ENCODE measurements around the gene ZBTB16.

The ZBTB16 gene

DNA sequence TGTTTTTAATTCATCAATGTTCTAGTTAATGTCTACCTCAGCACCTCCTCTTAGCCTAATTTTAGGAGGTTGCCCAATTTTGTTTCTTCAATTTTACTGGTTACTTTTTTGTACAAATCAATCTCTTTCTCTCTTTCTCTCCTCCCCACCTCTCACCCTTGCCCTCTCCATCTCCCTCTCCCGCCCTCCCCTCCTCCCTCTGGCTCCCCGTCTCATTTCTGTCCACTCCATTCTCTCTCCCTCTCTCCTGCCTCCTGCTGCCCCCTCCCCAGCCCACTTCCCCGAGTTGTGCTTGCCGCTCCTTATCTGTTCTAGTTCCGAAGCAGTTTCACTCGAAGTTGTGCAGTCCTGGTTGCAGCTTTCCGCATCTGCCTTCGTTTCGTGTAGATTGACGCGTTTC is 195.8 kb downstream of the ZBTB16 start:
- no peaks in the 10 kb centered on the region for H4K20me1 ChIP-seq (ENCODE audit: insufficient read depth)
- no peaks in the 10 kb centered on the region for H3K27me3 ChIP-seq (ENCODE audit: insufficient read depth, low read depth)
- H3K27ac ChIP-seq, result no peak overlapping the region
- no peak overlapping the region for H2AFZ ChIP-seq (ENCODE audit: low read depth)
- no peaks in the 10 kb centered on the region for H3K4me1 ChIP-seq (ENCODE audit: low read depth, poor library complexity, severe bottlenecking)
- H3K79me2 ChIP-seq (ENCODE audit: insufficient read depth, low read depth), result no peaks in the 10 kb centered on the region
- H3K4me2 ChIP-seq, result no peak overlapping the region
- H3K4me3 ChIP-seq (IDR thresholded peaks at IDR 0.05; ENCODE audit: insufficient read depth, low read depth, low read length), result no peak overlapping the region
- no peak overlapping the region for H3K9ac ChIP-seq
- TF ChIP-seq, protein P1, sequence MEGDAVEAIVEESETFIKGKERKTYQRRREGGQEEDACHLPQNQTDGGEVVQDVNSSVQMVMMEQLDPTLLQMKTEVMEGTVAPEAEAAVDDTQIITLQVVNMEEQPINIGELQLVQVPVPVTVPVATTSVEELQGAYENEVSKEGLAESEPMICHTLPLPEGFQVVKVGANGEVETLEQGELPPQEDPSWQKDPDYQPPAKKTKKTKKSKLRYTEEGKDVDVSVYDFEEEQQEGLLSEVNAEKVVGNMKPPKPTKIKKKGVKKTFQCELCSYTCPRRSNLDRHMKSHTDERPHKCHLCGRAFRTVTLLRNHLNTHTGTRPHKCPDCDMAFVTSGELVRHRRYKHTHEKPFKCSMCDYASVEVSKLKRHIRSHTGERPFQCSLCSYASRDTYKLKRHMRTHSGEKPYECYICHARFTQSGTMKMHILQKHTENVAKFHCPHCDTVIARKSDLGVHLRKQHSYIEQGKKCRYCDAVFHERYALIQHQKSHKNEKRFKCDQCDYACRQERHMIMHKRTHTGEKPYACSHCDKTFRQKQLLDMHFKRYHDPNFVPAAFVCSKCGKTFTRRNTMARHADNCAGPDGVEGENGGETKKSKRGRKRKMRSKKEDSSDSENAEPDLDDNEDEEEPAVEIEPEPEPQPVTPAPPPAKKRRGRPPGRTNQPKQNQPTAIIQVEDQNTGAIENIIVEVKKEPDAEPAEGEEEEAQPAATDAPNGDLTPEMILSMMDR (conservative IDR thresholded peaks at IDR 0.05; ENCODE audit: low read depth, low read length), result no peak
- no peaks in the 10 kb centered on the region for H3K36me3 ChIP-seq (ENCODE audit: insufficient read depth)

DNA sequence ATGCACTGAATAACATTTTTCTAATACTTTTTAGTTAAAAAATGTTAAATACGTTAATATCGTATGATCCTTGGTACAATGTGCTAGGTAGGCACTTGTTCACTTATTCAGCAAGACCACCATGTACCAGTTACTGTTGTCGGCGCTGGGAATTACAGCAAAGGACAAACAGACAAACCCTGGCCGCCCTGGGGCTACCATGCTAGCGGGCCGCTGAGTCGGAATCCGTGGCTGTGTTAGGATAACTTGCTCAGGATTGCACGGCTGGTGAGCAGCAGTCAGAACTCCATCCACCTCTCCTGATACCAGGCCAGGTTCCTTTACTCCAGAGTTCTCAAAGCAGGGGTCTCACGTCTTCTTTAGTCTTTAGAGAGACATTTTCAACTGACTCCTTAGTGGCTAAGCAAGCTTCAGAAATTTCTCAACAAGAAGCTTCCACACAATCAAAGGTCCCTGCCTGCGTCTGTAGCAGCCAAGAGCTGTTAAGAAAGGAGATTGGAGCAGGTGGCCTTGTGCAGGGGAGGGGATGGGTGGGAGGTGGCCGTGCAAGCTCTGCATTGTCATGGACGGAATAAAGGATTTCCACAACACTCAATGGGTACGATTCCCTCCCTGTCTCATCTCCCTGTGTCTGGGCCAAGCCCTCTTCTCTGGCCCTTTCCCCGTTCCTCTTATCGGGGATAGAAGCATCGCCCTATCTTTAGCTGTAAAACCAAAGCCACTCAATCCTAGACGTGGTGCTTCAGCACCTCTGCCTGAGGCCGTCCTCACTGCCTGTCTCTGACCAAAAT is 196.9 kb downstream of the ZBTB16 start:
- H3K79me2 ChIP-seq (ENCODE audit: insufficient read depth, low read depth), result no peaks in the 10 kb centered on the region
- TF ChIP-seq, protein P1 (conservative IDR thresholded peaks at IDR 0.05; ENCODE audit: low read depth, low read length), result no peak
- H3K4me2 ChIP-seq, result no peak overlapping the region
- no peak overlapping the region for H2AFZ ChIP-seq (ENCODE audit: low read depth)
- H3K4me3 ChIP-seq (IDR thresholded peaks at IDR 0.05; ENCODE audit: insufficient read depth, low read depth, low read length), result no peak overlapping the region
- no peaks in the 10 kb centered on the region for H3K36me3 ChIP-seq (ENCODE audit: insufficient read depth)
- no peak overlapping the region for H3K27ac ChIP-seq
- H3K27me3 ChIP-seq (ENCODE audit: insufficient read depth, low read depth), result no peaks in the 10 kb centered on the region
- no peaks in the 10 kb centered on the region for H3K4me1 ChIP-seq (ENCODE audit: low read depth, poor library complexity, severe bottlenecking)
- no peak overlapping the region for H3K9ac ChIP-seq
- H4K20me1 ChIP-seq (ENCODE audit: insufficient read depth), result no peaks in the 10 kb centered on the region

DNA sequence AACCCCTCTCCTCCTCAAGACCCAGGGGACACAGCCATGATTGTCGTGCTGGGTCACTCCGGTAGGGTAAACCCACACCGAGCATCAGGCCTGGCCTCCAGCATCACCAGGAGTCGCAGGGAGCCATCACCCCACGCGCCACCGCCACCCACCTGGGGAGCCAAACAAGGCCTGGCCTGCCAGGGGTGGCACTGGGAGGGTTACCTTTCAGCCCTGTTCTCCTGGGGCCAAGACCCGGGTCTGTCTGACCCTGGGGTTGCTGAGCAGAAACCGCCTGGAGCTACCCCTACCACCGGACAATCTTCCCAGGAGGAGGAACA is 197.4 kb downstream of the ZBTB16 start:
- no peak overlapping the region for H3K9ac ChIP-seq

DNA sequence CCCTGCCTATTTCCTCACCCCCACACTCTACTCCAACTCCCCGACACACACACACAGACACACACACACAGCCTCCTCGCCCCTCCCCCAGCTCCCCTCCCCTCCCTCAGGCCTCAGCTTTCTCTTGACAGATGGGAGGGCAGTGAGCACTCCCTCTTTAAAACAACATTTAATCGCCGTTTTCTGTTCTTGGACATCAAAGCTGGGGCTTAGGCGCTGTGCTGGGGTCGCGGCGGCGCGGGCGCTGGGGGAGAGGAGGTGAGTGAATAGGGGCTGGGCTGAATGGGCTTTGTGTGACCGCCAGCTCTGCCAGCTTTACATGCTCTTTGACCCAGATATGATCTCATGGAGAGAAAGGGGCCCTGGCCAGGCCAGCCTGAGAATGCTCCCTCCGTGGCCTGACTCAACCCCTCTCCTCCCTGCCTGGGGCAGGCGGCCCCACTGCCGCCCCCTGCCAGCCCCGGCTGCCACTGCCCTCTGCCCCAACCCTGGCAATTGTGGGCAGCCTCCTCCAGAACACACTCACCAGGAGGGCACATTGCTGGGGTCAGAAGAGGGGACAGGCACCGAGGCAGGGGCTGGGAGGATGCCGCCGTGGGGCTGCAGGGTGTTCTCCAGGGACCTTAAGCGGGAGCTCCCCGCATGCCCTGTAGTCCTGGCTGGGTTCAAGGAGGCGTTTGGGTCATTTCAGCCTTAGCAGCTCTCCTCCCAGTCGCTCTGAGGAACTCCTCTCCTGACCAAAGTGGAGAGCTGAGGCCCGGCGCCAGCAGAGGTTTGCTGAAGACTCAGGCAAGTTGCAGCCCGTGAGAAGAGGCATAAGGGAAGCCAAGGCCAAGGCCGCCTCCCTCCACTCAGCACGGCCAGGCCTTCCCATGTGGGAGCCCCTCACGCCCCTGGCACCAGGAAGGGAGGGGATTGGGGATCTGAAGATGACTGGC is 198.4 kb downstream of the ZBTB16 start:
- TF ChIP-seq, protein P1 (conservative IDR thresholded peaks at IDR 0.05; ENCODE audit: low read depth, low read length), result no peak
- H3K36me3 ChIP-seq (ENCODE audit: insufficient read depth), result no peaks in the 10 kb centered on the region
- no peaks in the 10 kb centered on the region for H3K79me2 ChIP-seq (ENCODE audit: insufficient read depth, low read depth)
- no peak overlapping the region for H2AFZ ChIP-seq (ENCODE audit: low read depth)
- no peaks in the 10 kb centered on the region for H3K27me3 ChIP-seq (ENCODE audit: insufficient read depth, low read depth)
- H4K20me1 ChIP-seq (ENCODE audit: insufficient read depth), result no peaks in the 10 kb centered on the region
- no peak overlapping the region for H3K27ac ChIP-seq
- H3K4me2 ChIP-seq, result no peak overlapping the region
- no peaks in the 10 kb centered on the region for H3K4me1 ChIP-seq (ENCODE audit: low read depth, poor library complexity, severe bottlenecking)
- H3K4me3 ChIP-seq (IDR thresholded peaks at IDR 0.05; ENCODE audit: insufficient read depth, low read depth, low read length), result no peak overlapping the region
- H3K9ac ChIP-seq, result no peak overlapping the region

More for the DNA sequence above, 197.4 kb downstream of the ZBTB16 start:
- Histone ChIP-seq H2AFZ (ENCODE audit: low read depth) (no peak overlapping the region), H3K4me2 (no peak overlapping the region), H3K4me1 (ENCODE audit: low read depth, poor library complexity, severe bottlenecking) (no peaks in the 10 kb centered on the region), H3K36me3 (ENCODE audit: insufficient read depth) (no peaks in the 10 kb centered on the region), H4K20me1 (ENCODE audit: insufficient read depth) (no peaks in the 10 kb centered on the region), H3K27ac (no peak overlapping the region), H3K79me2 (ENCODE audit: insufficient read depth, low read depth) (no peaks in the 10 kb centered on the region), H3K27me3 (ENCODE audit: insufficient read depth, low read depth) (no peaks in the 10 kb centered on the region), H3K4me3 (IDR thresholded peaks at IDR 0.05; ENCODE audit: insufficient read depth, low read depth, low read length) (no peak overlapping the region)
- TF ChIP-seq, protein P1 (conservative IDR thresholded peaks at IDR 0.05; ENCODE audit: low read depth, low read length), result no peak
